KG1 (cell line): Measurements from ENCODE around the gene RUVBL2.

Experiments
- DNase-seq: peaks from one replicate; lab custom pipeline; 2025; lab: John Stamatoyannopoulos, UW

The RUVBL2 gene

DNA sequence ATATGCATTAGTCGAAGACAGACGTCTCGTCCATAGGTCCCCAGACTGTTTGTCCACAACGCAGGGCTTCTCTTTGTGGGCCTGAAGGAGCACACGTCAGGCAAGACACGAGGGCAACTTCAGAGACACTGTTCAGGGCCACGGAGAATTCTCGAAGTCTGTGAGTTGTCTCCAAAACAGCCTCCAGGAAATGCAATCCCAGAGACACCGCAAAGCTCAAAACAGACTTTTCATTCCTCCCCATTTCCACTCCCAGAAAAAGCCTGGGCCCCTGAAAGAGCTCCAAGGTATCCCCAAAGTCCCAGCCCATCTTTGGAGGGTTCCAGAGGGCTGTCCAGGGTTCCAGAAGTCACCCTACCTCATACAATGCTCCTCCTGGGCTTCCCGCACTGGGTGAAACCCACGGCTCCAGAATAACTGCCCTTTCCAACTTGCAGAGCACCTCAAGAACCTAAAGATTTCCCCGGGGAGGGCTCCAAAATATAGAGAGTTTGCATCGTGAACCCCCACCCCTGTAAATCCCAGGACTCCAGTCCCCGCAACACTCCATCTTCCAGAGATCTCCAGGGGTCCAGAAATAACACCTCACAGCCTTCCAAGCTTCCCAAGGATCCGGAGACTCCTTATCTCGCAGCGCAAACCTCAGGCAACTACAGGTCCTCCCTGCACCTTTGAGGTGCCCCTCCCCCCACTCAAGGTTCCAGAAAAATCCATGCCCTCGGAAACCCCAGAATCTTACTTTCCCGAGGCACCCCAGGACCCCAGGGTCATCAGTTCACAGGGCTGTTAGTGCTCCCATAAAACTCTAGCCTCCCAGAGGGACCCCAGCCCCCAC is 29.3 kb upstream of the RUVBL2 start:
- DNase-seq: no peak

DNA sequence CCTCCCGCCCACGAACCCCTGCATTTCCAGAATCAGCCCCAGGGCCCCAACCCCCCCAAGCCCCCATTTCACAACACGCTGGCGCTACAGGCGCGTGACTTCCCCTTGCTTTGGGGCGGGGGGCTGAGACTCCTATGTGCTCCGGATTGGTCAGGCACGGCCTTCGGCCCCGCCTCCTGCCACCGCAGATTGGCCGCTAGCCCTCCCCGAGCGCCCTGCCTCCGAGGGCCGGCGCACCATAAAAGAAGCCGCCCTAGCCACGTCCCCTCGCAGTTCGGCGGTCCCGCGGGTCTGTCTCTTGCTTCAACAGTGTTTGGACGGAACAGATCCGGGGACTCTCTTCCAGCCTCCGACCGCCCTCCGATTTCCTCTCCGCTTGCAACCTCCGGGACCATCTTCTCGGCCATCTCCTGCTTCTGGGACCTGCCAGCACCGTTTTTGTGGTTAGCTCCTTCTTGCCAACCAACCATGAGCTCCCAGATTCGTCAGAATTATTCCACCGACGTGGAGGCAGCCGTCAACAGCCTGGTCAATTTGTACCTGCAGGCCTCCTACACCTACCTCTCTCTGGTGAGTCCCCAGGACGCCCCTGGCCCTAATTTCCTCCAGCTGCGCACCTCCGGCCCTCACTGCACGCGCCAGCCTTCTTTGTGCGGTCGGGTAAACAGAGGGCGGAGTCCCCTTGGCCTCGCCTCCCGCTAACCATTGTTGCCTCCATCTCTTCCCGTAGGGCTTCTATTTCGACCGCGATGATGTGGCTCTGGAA is 28.5 kb upstream of the RUVBL2 start, which contains the start of gene FTL:
TSS of gene FTL (plus strand) at position 270 of the 766 bp plus-strand sequence. CDS start at position 469, 199 bp downstream.
- DNase-seq: peak; percentile 92

- DNase-seq: peak; percentile 52
These were observed 27.7 kb upstream of the RUVBL2 start for GRCh38 chr19:48965806-48966540.

DNA sequence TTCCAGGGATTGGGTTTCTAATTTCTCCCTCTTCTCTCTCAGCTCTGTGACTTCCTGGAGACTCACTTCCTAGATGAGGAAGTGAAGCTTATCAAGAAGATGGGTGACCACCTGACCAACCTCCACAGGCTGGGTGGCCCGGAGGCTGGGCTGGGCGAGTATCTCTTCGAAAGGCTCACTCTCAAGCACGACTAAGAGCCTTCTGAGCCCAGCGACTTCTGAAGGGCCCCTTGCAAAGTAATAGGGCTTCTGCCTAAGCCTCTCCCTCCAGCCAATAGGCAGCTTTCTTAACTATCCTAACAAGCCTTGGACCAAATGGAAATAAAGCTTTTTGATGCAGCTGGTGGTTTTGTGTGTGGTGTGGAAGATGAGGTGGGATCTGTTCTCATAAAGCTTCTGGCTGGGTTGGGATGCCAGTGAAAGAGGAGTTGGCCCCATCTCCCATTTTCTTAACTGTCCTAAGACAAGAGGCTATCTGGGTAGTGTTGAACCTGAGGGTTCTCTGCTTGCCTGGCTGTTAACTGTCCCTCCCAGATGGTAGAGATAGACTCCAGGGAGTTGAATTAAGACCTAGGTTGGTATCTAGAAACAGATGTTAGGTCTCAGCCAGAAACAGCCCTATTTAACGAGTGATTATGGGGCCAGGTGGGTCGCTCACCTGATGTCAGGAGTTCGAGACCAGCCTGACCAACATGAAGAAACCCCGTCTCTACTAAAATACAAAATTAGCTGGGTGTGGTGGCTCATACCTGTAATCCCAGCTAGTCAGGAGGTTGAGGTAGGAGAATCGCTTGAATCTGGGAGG is 26.9 kb upstream of the RUVBL2 start:
- DNase-seq: no peak

DNA sequence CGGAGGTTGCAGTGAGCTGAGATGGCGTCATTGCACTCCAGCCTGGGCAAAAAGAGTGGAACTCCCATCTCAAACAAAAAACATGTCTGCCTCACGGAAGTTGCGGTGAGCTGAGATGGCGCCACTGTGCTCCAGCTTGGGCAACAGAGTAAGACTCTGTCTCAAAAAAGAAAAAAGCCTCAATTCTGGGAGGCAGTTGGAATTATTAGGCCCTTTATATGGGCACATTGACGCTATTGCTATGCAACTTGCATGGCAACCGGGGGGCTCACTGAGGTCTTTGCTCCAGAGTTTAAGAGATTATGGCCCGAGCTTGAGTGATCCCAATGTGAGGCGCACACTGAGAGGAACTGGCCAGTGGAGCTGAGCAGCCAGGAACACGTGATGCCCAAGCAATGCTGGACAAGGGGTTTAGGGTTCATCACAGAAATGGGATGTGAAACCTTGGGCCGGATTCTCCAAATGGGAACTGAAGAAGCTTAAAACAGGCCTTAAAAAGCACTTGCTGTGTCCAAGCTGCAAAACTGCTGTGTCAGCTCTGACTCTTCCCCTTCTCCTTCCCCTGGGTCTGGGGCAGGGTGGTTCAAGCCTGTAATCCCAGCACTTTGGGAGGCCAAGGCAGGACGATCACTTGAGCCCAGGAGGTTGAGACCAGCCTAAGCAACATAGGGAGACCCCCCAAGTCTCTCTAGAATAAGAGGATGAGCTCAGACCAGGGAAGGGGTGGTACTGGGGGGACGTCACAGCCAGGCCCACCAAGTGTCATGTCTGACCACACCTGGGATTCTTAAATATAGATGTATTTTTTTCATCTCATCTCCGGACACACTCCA is 26.1 kb upstream of the RUVBL2 start:
- peak; percentile 26 for DNase-seq

- DNase-seq: no peak
These were observed 25.5 kb upstream of the RUVBL2 start for GRCh38 chr19:48968179-48968661.

GRCh38 chr19:48968813-48969218 is 24.9 kb upstream of the RUVBL2 start:
- DNase-seq: no peak

- no peak for DNase-seq
These were observed 24.2 kb upstream of the RUVBL2 start for GRCh38 chr19:48969276-48970138.

DNA sequence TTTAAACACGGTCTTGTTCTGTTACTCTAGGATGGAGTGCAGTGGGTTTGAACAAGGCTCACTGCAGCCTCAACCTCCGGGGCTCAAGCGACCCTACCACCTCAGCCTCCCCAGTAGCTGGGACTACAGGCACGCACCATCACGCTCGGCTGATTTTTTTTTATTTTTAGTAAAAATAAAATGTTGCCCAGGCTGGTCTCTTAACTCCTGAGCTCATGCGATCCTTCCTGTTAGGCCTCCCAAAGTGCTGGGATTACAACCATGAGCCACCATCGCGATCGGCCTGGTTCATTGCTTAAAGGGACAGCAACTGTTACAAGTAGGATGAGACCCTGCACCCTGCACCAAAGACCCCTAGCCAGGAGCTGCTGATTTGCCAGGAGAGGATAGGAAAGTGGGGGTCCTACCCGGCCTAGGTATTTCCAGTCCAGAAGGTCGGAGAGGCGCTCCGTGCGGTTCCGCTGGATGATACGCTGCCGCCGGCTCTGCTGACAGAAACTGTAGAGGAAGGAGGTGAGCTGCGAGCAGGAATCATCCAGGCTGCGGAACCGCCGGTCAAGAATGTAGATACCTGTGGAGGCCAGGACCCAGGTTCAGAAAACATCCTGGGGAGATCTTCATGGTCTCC is 23.4 kb upstream of the RUVBL2 start:
- no peak for DNase-seq

DNA sequence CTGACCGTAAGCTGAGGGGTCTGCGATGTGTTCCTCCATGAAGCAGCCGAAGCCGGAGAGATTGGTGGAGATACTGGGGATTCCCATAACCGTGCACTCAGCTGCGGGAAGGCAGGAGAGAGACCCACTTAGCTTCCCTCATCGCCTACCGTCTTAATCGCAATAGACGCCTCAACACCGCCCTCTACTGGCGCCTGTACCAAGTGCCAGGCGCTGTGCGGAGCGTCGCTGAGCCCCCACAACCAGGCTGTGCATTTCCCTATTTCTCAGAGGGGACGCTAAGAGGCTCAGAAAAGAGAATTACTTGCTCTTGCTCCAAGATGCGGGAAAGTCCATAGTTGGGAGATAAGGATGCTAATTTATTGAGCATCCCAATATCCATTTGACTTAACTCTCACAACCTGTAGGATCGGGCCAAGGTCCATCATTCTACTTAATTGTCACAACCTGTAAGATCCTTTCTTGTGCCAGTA is 22.7 kb upstream of the RUVBL2 start:
- peak; percentile 81 for DNase-seq

DNA sequence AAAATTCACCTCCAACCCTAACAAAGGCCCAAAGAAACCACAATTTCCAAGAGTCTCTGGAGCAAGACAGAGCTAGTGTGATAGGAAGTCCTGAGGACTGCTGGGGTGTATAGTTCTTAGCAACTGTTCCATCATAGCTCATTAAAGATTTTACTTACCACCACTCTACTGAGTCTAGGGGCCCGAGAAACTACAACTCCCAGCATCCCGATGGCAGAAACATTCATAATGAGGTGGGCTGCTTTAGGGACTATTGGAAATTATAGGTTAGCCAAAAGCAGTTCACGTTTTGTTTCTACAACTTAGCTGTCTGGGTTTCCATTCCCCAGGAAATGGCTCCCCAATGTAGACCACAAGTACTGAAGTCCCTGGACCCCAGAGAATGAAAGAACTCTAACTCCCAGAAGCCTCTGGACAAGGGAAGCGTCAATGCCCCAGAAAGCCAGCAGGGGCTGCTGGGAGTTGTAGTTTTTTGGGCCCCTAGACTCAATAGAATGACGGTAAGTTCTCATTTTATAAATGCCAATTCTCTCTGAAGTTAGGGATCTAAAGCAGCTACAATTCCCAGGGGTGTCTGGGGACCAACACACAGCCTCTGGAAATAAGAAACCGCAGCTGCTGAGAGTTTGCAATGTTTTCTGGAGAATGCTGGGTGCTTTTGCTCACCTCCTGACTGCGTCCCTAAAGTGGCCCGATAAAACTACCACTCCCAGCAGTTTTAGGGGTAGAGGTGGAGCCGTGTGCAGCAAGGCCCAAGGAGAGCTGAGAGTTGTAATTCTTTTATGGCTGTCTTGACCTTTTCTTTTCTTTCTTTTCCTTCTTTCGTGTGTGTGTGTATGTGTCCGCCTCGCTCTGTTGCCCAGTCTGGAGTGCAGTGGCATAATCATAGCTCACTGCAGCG is 17.5 kb upstream of the RUVBL2 start:
- DNase-seq: peak; percentile 17

- DNase-seq: no peak
These were observed 16.6 kb upstream of the RUVBL2 start for GRCh38 chr19:48977061-48977460.

DNA sequence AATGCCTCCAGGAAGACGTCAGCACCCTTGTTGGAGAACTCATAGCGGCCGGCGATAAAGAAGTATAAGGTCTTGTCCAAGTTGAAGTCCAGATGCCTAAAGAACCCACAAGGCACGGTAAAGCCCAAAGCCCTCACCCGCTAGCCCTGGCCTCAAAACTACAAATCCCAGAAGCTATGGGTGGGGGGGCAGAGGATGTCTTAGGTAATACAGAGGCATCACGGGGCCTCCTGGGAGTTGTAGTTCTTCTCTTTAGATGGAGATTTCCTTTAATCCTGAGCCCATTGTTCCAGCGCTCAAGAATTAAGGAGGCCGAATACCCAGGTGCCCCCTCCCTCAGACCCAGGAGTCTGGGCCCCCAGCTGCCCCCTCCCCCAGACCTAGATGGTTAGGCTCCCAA is 11.4 kb upstream of the RUVBL2 start:
- no peak for DNase-seq

- no peak for DNase-seq
These were observed 8.0 kb upstream of the RUVBL2 start for GRCh38 chr19:48985711-48986110.

DNA sequence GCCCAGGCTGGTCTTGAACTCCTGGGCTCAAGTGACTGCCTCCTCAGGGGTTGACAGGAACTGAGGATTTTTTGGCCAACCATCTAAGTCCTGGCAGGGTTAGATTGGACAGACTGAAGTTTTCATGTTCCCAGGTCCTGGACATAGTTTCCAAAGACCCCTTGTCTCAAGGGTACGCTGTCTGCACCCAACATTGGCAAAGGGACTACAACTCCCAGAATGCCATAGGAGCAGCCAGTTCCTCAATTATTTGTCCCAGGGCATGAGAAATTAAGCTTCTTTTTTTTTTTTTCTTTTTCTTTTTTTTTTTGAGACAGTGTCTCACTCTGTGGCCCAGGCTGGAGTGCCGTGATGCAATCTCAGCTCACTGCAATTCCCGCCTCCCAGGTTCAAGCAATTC is 7.5 kb upstream of the RUVBL2 start:
- DNase-seq: no peak

- no peak for DNase-seq
These were observed 6.4 kb upstream of the RUVBL2 start for GRCh38 chr19:48987323-48987722.

DNA sequence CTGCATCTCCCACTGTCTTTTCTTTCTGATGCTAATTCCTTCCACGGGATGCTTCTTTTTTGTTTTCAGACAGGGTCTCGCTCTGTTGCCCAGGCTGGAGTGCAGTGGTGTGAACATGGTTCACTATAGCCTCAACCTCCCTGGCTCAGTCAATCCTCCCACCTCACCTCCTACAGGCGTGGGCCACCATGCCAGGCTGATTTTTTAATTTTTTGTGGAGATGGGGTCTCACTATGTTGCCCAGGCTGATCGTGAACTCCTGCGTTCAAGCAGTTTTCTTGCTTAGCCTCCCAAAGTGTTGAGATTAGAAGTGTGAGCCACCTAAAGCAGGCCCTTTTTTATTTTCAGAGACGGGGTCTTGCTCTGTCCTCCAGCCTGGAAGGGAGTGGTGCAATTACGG is 5.4 kb upstream of the RUVBL2 start:
- no peak for DNase-seq

DNA sequence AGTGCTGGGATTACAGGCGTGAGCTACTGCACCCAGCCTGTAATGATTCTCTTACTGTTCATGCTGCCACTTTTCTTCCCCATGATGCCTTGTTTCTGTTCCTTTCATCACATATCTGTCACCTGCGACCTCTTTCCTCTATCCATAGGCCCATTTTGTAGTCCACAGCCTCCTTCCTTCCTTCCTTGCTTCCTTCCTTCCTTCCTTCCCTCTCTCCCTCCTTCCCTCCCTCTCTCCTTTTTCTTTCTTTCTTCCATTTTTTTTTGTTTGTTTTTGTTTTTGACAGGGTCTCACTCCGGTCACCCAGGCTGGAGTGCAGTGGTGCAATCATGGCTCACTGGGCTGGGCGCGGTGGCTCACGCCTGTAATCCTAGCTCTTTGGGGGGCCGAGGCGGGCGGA is 4.8 kb upstream of the RUVBL2 start:
- DNase-seq: no peak
